ENCODE results near the gene CFDP1. TPM values are rescaled to one million over a fixed set of nuclear protein-coding genes. Genes with fewer than 3 reads are reported as not detected.

The CFDP1 gene
- total RNA-seq, 1 donor from 2014 or later = 38.9 TPM

DNA sequence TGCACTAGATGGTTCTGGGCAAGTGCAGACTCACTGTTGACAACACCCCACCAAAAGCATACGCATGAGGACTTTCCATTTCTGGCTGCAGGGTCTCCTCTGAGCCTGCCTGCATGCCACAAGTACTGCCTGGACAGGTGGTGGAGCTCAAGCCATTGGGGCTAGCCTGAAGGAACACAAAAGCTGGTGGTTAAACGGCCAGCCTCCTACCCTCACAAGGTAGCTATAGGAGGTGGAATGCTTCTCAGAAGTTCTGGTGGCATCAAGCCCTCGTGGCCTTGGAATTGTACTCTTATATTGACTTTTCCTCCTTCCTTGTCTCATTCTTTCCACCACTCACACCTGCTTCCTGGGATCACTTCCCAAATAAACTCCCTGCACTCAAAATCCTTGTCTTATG, 125.3 kb downstream of the CFDP1 start:
- Mint-ChIP-seq H3K4me3 (no peak overlapping the region), H3K4me1 (peaks cover 19% of the 10 kb centered on the region), H3K9me3 (no peaks in the 10 kb centered on the region), H3K27ac (no peak overlapping the region), H3K27me3 (peaks cover 5% of the 10 kb centered on the region), H3K36me3 (ENCODE audit: low read depth) (peaks cover 21% of the 10 kb centered on the region)
- no peak for DNase-seq
- intact Hi-C loops (cut with micrococcal nuclease) = no loop called here

DNA sequence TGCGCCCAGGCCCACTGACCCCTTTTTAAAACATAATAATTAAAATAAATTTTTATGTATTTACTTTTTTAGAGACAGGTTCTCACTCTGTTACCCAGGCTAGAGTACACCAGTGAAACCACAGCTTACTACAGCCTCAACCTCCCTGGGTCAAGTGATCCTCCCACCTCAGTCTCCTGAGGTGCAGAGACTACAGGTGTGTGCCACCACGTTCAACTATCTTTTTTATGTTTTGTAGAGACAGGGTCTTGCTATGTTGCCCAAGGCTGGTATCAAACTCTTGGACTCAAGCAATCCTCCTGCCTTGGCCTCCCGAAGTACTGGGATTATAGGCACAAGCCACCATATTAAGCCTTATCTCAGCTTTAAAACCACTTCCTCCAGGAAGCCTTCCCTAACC, 125.8 kb downstream of the CFDP1 start:
- peaks cover 5% of the 10 kb centered on the region for H3K27me3 Mint-ChIP-seq
- no peak overlapping the region for H3K27ac Mint-ChIP-seq
- intact Hi-C loops (cut with micrococcal nuclease) = no loop called here
- no peak overlapping the region for H3K4me3 Mint-ChIP-seq
- H3K4me1 Mint-ChIP-seq = peaks cover 19% of the 10 kb centered on the region
- no peaks in the 10 kb centered on the region for H3K9me3 Mint-ChIP-seq
- H3K36me3 Mint-ChIP-seq (ENCODE audit: low read depth) = peaks cover 19% of the 10 kb centered on the region
- no peak for DNase-seq

DNA sequence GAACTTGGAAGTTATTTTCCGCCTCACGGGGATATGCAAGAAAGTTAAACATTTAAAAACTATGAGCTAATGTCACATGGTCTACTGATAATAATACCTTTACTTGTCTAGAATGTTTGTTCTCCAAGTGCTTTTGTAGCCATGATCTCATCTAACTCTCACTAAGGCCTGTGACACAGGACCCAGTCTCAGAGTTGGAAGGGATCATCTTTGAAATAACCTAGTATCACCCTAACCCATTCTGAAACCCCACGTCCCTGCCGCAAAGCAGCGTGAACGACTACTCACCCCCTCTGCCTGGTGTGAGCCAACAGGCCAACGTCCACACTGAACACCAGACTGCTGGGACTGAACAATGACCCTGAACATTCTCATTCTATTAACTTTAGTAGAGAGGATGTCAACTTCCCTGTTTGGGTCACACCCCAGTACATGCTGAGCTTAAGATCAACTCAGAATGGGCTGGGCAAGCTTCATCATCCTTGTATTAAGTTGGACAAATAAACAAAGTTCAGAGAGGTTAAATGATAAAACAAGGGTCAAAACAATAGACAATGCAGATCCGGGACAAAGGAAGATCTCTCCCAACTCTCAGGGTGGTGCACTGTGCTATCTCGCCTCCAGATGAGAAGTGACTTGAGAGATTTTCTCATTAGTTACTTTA, 127.1 kb downstream of the CFDP1 start:
- no peak overlapping the region for H3K27ac Mint-ChIP-seq
- peaks cover 23% of the 10 kb centered on the region for H3K36me3 Mint-ChIP-seq (ENCODE audit: low read depth)
- intact Hi-C loops (cut with micrococcal nuclease) = no loop called here
- DNase-seq = no peak
- no peaks in the 10 kb centered on the region for H3K9me3 Mint-ChIP-seq
- no peak overlapping the region for H3K4me3 Mint-ChIP-seq
- peaks cover 19% of the 10 kb centered on the region for H3K4me1 Mint-ChIP-seq
- H3K27me3 Mint-ChIP-seq = peaks cover 2% of the 10 kb centered on the region

DNA sequence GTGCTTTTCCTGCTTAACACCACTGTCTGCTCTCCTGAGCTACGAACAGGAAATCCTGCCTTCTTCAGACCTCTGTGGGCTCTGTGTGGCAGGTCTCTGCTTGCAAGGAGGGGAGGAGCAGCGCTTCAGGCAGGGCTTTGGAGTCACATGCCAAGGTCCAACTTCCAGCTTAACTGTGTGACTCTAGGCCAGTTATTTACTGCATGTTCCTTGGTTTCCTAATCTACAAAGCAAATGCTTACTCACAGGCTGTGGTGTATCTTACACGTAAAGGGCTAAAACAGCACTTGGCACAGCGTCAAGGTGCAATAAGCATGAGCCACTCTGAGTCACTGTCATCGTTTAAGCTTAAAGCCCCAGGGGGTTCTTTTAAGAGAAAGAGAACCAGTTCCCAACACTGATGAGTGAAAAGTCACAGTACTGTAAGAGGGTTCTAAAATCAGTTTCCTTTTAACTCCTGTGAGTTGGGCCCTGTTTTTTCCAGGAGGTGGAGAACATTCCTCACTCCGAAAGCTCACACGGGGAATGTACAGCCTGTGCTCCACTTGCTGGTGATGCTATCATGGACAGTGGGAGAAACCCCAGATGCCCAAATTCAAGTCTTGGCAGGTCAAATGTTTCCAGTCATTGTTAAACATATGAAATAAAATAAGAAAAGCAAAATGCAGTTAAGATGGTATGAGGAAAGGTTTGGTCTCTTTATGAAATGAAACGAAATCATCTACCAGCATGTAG, 127.8 kb downstream of the CFDP1 start:
- Mint-ChIP-seq H3K4me3 (no peak overlapping the region), H3K27ac (peak overlapping the region; percentile 70), H3K4me1 (peaks cover 19% of the 10 kb centered on the region), H3K9me3 (no peaks in the 10 kb centered on the region), H3K27me3 (peaks cover 2% of the 10 kb centered on the region), H3K36me3 (ENCODE audit: low read depth) (peaks cover 29% of the 10 kb centered on the region)
- intact Hi-C loops (cut with micrococcal nuclease) = no loop called here
- peak; percentile 75 for DNase-seq

DNA sequence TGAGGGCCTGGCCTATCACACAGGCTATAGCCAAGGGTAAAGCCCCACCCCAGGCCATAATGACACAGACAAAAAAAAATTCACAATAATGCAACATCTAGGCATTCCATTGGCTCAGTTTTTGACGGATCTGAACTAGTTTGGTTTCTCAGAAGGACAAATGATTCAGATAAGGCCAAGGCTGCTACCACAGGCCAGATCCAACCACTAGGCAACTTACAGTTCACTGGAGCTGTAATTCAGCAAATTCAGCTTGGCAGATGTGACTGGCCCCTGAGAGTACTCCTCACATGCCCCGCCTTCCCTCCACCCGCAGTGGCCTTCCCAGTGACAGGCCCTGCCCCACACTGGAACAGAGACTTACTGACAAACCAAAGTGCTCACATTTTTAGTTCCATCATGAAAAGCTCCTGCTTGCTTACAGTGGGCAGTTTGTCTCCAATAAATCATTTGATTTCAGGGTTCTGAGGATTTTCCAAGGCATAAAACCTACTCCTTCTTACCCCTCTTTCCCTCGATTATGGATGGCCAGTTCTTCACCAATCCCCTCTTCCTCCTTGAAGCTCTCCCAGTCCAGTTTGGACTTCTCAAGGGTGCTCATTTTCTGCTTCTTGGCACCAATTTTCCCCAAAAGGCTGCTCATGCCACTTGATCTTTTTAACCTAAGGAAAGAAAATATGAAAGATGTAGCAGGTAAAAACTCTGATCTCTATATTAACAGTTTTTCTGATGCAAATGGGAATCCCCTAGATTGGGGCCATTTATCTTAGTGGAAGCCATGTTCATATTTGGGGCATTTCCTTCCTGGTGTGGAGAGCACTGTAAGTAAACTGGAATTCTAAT, 128.6 kb downstream of the CFDP1 start:
- no peaks in the 10 kb centered on the region for H3K9me3 Mint-ChIP-seq
- peak overlapping the region; percentile 54 for H3K27ac Mint-ChIP-seq
- H3K36me3 Mint-ChIP-seq (ENCODE audit: low read depth) = peaks cover 32% of the 10 kb centered on the region
- no peak for DNase-seq
- intact Hi-C loops (cut with micrococcal nuclease) = no loop called here
- H3K4me3 Mint-ChIP-seq = no peak overlapping the region
- H3K27me3 Mint-ChIP-seq = no peaks in the 10 kb centered on the region
- peaks cover 19% of the 10 kb centered on the region for H3K4me1 Mint-ChIP-seq

DNA sequence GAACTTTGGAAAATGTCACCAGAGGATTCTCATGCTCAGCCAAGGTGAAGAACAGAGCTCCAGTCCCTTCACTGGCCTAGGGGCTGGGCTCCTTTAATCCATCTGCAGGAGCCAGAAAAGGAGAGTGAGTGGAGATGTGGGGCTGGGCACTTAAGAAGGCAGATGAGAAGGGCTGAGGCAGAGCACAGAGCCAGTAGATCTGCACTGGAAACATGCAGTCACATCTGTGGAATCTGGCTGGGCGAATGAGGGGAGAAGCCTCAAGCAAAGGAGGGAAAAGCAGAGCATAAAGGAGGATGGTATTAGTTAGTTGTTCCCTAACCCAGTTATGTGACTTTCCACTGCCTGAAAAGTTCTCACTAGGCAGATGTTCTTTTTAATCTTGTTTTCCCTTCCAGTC, 131.5 kb downstream of the CFDP1 start:
- intact Hi-C loops (cut with micrococcal nuclease) = no loop called here
- no peak overlapping the region for H3K27ac Mint-ChIP-seq
- H3K9me3 Mint-ChIP-seq = no peaks in the 10 kb centered on the region

DNA sequence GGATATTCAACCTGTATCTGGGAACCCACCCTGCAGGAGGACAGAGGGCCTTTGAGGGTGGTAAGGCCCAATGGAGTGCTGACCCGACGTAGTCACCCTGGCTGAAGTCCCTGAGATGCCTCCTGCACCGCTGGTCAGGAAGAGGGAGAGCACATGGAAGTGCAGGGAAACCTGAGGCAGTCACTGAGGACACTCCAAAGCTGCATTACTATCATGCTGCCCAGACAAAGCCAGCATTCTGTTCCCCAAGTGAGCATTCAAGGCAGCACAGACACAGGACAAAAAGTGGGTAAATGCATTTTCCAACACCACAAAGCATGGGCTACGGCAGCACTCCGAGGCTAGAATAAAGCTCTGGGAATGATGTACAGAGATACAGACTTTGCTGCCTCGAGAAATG, 135.0 kb downstream of the CFDP1 start:
- Mint-ChIP-seq H3K9me3 (no peaks in the 10 kb centered on the region), H3K27ac (no peak overlapping the region), H3K4me3 (no peak overlapping the region), H3K27me3 (no peaks in the 10 kb centered on the region), H3K36me3 (ENCODE audit: low read depth) (peaks cover 34% of the 10 kb centered on the region), H3K4me1 (no peaks in the 10 kb centered on the region)
- intact Hi-C loops (cut with micrococcal nuclease) = no loop called here
- DNase-seq = no peak

More for the DNA sequence above, 131.5 kb downstream of the CFDP1 start:
- DNase-seq = no peak
- Mint-ChIP-seq H3K4me1 (peaks cover 19% of the 10 kb centered on the region), H3K36me3 (ENCODE audit: low read depth) (peaks cover 39% of the 10 kb centered on the region), H3K27me3 (no peaks in the 10 kb centered on the region), H3K4me3 (no peak overlapping the region)

DNA sequence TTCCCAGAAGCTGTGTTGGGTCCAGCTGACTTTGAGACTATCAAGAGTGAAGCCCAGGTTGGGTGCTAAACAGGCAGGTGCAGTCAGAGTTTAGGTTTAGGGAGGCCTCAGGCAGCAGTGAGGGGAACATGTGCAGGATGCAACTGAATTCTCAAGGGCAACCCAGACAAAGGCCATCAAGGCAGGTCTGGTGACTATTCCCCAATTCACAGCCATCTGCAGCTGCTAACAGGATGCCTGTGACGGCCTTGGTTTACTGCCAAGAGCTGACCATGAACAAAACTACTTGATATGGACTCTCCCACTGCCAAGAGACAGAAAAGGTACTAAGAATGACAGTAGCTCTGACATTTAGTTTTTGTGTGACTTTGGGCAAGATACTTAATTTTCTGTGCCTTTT, 136.7 kb downstream of the CFDP1 start:
- intact Hi-C loops (cut with micrococcal nuclease) = no loop called here
- Mint-ChIP-seq H3K27me3 (no peaks in the 10 kb centered on the region), H3K36me3 (ENCODE audit: low read depth) (peaks cover 43% of the 10 kb centered on the region), H3K27ac (no peak overlapping the region), H3K9me3 (no peaks in the 10 kb centered on the region), H3K4me3 (no peak overlapping the region), H3K4me1 (no peaks in the 10 kb centered on the region)
- DNase-seq = no peak

DNA sequence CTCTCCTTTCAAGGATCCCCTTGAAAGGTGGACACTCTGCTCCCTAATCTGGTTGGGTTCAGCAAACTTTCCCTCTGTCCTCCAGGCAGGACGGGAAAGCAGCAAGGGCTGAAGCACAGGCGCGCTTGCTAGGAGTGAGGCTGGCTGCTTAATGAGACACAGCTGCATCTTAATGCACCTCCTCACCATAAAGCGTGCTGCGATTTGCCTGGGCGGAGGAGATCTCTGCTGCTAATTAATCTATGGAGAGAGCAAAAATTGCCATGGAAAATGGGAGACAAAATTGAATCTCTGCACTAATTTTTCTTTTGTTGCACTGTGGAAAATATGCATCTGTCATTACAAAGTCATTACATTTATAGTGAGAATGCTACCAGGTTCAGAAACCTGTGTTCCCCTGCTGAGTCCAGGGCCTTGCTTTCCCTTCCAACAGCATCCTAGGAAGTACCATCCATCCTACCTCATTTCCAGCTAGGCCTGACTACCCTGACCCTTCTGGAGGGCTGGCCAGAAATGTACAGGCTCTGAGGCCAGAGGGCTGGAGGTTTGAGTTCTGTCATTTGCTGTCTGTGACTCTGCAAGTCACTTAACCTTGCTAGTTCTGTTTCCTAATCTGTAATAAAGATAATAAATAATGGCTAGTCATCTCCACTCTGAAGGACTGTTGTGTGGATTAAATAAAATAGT, 138.4 kb downstream of the CFDP1 start:
- DNase-seq = no peak
- H3K36me3 Mint-ChIP-seq (ENCODE audit: low read depth) = peaks cover 38% of the 10 kb centered on the region
- H3K4me1 Mint-ChIP-seq = no peaks in the 10 kb centered on the region
- H3K9me3 Mint-ChIP-seq = no peaks in the 10 kb centered on the region
- no peak overlapping the region for H3K4me3 Mint-ChIP-seq
- no peaks in the 10 kb centered on the region for H3K27me3 Mint-ChIP-seq
- H3K27ac Mint-ChIP-seq = no peak overlapping the region
- intact Hi-C loops (cut with micrococcal nuclease) = no loop called here

DNA sequence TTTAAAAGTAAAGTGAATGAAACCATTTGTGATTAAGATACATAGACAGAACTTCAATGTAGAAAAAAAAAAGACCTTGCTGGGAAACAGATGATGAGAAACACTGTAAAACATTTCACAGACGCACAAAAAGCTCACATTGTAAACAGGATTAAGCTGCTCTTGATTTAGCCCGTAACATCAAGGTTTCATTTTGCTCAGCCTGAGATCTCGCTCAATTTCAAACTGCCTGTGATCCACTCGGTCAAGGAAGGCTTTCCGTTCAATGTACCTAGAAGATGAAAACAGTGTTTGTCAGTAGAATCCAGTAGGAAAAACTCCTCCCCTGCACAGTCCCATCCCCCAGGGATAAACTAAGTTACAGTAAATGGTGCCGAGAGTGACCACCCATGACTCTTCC, 139.5 kb downstream of the CFDP1 start:
- Mint-ChIP-seq H3K4me1 (peaks cover 3% of the 10 kb centered on the region), H3K27me3 (peaks cover under 1% of the 10 kb centered on the region), H3K4me3 (no peak overlapping the region), H3K36me3 (ENCODE audit: low read depth) (peaks cover 34% of the 10 kb centered on the region), H3K9me3 (no peaks in the 10 kb centered on the region), H3K27ac (no peak overlapping the region)
- intact Hi-C loops (cut with micrococcal nuclease) = no loop called here
- no peak for DNase-seq

DNA sequence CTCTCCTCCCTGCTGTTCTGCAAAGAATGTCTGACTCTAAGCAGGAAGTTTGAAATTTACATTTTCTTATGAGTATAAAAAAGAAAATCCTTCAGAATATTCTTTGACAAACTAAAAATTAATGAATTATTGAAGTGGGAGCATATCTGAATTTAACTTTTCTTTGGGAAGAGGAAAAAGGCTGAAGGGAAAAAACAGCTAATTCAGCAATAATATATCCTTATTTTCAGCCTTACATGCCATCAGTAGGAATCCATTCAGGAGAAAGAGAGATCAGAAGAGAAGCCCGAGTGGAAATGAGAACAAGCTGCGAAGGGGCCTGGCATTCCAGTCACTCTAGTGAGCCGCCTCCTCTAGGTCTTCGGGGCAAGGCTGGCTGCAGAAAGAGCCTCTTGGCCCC, 140.1 kb downstream of the CFDP1 start:
- peaks cover 35% of the 10 kb centered on the region for H3K36me3 Mint-ChIP-seq (ENCODE audit: low read depth)
- H3K9me3 Mint-ChIP-seq = no peaks in the 10 kb centered on the region
- no peak overlapping the region for H3K27ac Mint-ChIP-seq
- peaks cover 9% of the 10 kb centered on the region for H3K4me1 Mint-ChIP-seq
- no peak for DNase-seq
- intact Hi-C loops (cut with micrococcal nuclease) = no loop called here
- no peak overlapping the region for H3K4me3 Mint-ChIP-seq
- H3K27me3 Mint-ChIP-seq = peaks cover 3% of the 10 kb centered on the region

DNA sequence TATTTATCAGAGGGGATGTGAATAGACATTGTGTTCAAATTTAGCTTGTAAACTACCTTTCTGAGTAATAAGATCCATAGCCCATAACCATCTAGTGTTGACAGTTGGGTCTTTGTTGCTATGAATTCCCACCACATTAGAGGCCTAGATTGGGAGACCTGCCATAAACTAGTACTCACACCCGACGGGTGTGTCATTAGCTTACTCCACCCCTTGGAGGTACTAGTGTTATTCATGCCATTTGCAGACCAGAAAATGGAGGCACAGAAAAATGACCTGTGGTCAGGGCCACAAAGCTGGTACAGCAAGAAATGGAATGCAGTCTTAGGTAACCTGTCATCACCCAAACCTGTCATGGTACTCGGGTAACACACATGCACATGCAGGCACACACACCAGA, 140.6 kb downstream of the CFDP1 start:
- intact Hi-C loops (cut with micrococcal nuclease) = no loop called here
- peaks cover 14% of the 10 kb centered on the region for H3K4me1 Mint-ChIP-seq
- DNase-seq = no peak
- no peaks in the 10 kb centered on the region for H3K9me3 Mint-ChIP-seq
- H3K36me3 Mint-ChIP-seq (ENCODE audit: low read depth) = peaks cover 34% of the 10 kb centered on the region
- H3K27me3 Mint-ChIP-seq = peaks cover 3% of the 10 kb centered on the region
- H3K4me3 Mint-ChIP-seq = no peak overlapping the region
- no peak overlapping the region for H3K27ac Mint-ChIP-seq

DNA sequence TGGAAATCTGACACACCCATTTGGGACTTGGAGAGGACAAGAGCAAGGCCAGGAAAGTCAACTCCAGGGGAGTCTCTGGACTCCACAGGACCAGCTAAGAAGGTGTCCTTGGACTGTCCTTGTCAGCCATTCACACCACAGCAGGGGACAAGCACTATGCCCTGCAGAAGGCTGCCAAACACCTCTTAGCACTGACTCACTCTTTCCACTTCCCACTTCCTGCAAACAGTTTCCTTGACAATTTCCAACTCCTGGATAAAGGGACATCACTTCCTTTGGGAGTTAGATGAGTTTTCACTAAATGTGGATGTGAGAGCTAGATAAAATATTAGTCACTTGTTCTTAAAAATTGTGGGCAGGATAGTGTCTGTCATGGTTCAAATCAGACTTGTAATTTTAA, 144.1 kb downstream of the CFDP1 start:
- H3K36me3 Mint-ChIP-seq (ENCODE audit: low read depth) = peaks cover 30% of the 10 kb centered on the region
- H3K27ac Mint-ChIP-seq = no peak overlapping the region
- H3K9me3 Mint-ChIP-seq = no peaks in the 10 kb centered on the region
- H3K4me1 Mint-ChIP-seq = peaks cover 14% of the 10 kb centered on the region
- no peak overlapping the region for H3K4me3 Mint-ChIP-seq
- no peak for DNase-seq
- intact Hi-C loops (cut with micrococcal nuclease) = no loop called here
- H3K27me3 Mint-ChIP-seq = peaks cover 8% of the 10 kb centered on the region
